ENCODE results near the gene PRR7. TPM values are rescaled to one million over a fixed set of nuclear protein-coding genes. Genes with fewer than 3 reads are reported as not detected.
A peak's percentile ranks its signal among the peaks of the same experiment; 100 is the strongest.

PRR7 gene
- polyA plus RNA-seq, 1 of the 3 experiments (the other 2 are of a cell fraction): 17.1 TPM

- TF ChIP-seq TCF12 (IDR thresholded peaks at IDR 0.05) (peak; percentile 43; the same call in 1 of the 2 replicates), PBX3 (IDR thresholded peaks at IDR 0.05) (peak; percentile 30), RAD21 (IDR thresholded peaks at IDR 0.05; ENCODE audit: low read length) (0 out of 2 replicates have a peak, but pooled peaks have one; percentile 12), ELF1 (IDR thresholded peaks at IDR 0.05) (0 out of 2 replicates have a peak, but pooled peaks have one; percentile 20), SMC3 (IDR thresholded peaks at IDR 0.05; ENCODE audit: low read depth, low read length) (no peak), TAF1 (IDR thresholded peaks at IDR 0.05; ENCODE audit: borderline replicate concordance, low read depth, low read length) (no peak), NRF1 (IDR thresholded peaks at IDR 0.05; ENCODE audit: low read depth, low read length) (no peak), YY1 (IDR thresholded peaks at IDR 0.05; ENCODE audit: low read depth) (no peak), EZH2phosphoT487 (IDR thresholded peaks at IDR 0.05; ENCODE audit: borderline replicate concordance, low read depth) (no peak), FOXM1 (IDR thresholded peaks at IDR 0.05; ENCODE audit: low read depth) (no peak), ZBTB33 (IDR thresholded peaks at IDR 0.05; ENCODE audit: borderline replicate concordance, low read depth) (no peak), FOXJ3 (CRISPR knock-in tag; IDR thresholded peaks at IDR 0.05) (no peak), MAX (IDR thresholded peaks at IDR 0.05; ENCODE audit: low read depth) (no peak), RCOR1 (IDR thresholded peaks at IDR 0.05; ENCODE audit: low read length) (peak; percentile 31; the same call in 1 of the 2 replicates), FOSL2 (IDR thresholded peaks at IDR 0.05; ENCODE audit: borderline replicate concordance, low read depth) (no peak), GATA2 (CRISPR knock-in tag; IDR thresholded peaks at IDR 0.05) (peak; percentile 86), USF1 (IDR thresholded peaks at IDR 0.05; ENCODE audit: borderline replicate concordance, low read depth) (no peak), SIN3A (IDR thresholded peaks at IDR 0.05; ENCODE audit: borderline replicate concordance, low read depth, low read length) (no peak), EP300 (IDR thresholded peaks at IDR 0.05; ENCODE audit: borderline replicate concordance in 1 of 2, low read depth in 1 of 2, low read length in 1 of 2) (peak in 1 of 2 experiments; percentile 7; a peak in 1 of 4 replicates), POLR2AphosphoS5 (IDR thresholded peaks at IDR 0.05; ENCODE audit: low read depth, low read length) (peak; percentile 51), RFX5 (IDR thresholded peaks at IDR 0.05; ENCODE audit: low read length) (no peak), MXI1 (IDR thresholded peaks at IDR 0.05; ENCODE audit: low read depth, low read length) (peak; percentile 61), TEAD4 (IDR thresholded peaks at IDR 0.05; ENCODE audit: borderline replicate concordance, insufficient read depth) (no peak), JUND (IDR thresholded peaks at IDR 0.05) (no peak; the same call in 1 of the 2 replicates)
Observed at GRCh38 chr5:177478711-177479646, 32.4 kb downstream of the PRR7 start (continued).

Measured in SK-N-SH (cell line).